PFSK-1 (cell line): ENCODE data around the gene NCEH1.

ENCODE experiments used
- TAF1 ChIP-seq: IDR thresholded peaks from 2 replicates; pipeline ENCODE4 v1.6.1; 2012; ENCODE audit warnings: low read length, control low read depth, borderline replicate concordance; ENCODE audit not compliant: insufficient read depth
- TF ChIP-seq, protein P1 (sequence below), 2 experiments: IDR thresholded peaks; 2 replicates each; pipeline versions ENCODE4 v1.6.1 to v1.8.0; 2011 to 2012; ENCODE audit warnings: low read depth in 2 of 2, low read length in 2 of 2, control low read depth in 1 of 2, inconsistent platforms in 1 of 2, mild to moderate bottlenecking in 1 of 2, moderate library complexity in 1 of 2; ENCODE audit not compliant: insufficient read depth in 1 of 2

GRCh38 chr3:172649987-172650386 lies 60.9 kb downstream of the NCEH1 start:
- no peak for TF ChIP-seq TAF1
- TF ChIP-seq, protein P1, sequence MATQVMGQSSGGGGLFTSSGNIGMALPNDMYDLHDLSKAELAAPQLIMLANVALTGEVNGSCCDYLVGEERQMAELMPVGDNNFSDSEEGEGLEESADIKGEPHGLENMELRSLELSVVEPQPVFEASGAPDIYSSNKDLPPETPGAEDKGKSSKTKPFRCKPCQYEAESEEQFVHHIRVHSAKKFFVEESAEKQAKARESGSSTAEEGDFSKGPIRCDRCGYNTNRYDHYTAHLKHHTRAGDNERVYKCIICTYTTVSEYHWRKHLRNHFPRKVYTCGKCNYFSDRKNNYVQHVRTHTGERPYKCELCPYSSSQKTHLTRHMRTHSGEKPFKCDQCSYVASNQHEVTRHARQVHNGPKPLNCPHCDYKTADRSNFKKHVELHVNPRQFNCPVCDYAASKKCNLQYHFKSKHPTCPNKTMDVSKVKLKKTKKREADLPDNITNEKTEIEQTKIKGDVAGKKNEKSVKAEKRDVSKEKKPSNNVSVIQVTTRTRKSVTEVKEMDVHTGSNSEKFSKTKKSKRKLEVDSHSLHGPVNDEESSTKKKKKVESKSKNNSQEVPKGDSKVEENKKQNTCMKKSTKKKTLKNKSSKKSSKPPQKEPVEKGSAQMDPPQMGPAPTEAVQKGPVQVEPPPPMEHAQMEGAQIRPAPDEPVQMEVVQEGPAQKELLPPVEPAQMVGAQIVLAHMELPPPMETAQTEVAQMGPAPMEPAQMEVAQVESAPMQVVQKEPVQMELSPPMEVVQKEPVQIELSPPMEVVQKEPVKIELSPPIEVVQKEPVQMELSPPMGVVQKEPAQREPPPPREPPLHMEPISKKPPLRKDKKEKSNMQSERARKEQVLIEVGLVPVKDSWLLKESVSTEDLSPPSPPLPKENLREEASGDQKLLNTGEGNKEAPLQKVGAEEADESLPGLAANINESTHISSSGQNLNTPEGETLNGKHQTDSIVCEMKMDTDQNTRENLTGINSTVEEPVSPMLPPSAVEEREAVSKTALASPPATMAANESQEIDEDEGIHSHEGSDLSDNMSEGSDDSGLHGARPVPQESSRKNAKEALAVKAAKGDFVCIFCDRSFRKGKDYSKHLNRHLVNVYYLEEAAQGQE (IDR thresholded peaks at IDR 0.05; ENCODE audit: insufficient read depth in 1 of 2, low read depth in 2 of 2, low read length in 2 of 2) = no peak
